UCSD-AML1 (cell line): ENCODE results near the gene TYW1B.
"Not testable (repeated sequence)": the region's sequence is repeated elsewhere in the genome, so short reads cannot be mapped to it uniquely, and the experiment has no call there.

Experiments used
- DNase-seq: peaks from one replicate; lab custom pipeline; 2025; ENCODE audit not compliant: unreplicated experiment; lab: John Stamatoyannopoulos, UW

Gene TYW1B

GRCh38 chr7:72705693-72706092, 122.3 kb downstream of the TYW1B start:
- not testable (repeated sequence) for DNase-seq

- no peak for DNase-seq
Observed at GRCh38 chr7:72704894-72705293, 123.1 kb downstream of the TYW1B start.

GRCh38 chr7:72700548-72700947, 127.5 kb downstream of the TYW1B start:
- not testable (repeated sequence) for DNase-seq

GRCh38 chr7:72697066-72697465, 130.9 kb downstream of the TYW1B start:
- not testable (repeated sequence) for DNase-seq

GRCh38 chr7:72696643-72697042, 131.4 kb downstream of the TYW1B start:
- DNase-seq, result not testable (repeated sequence)

- DNase-seq, result not testable (repeated sequence)
Observed at GRCh38 chr7:72695482-72695881, 132.5 kb downstream of the TYW1B start.

- not testable (repeated sequence) for DNase-seq
Observed at GRCh38 chr7:72691442-72691841, 136.6 kb downstream of the TYW1B start.

- DNase-seq, result not testable (repeated sequence)
Observed at GRCh38 chr7:72690177-72690576, 137.8 kb downstream of the TYW1B start.

- not testable (repeated sequence) for DNase-seq
Observed at GRCh38 chr7:72689344-72689743, 138.7 kb downstream of the TYW1B start.

- not testable (repeated sequence) for DNase-seq
Observed at GRCh38 chr7:72681211-72681610, 146.8 kb downstream of the TYW1B start.

GRCh38 chr7:72676880-72677279, 151.1 kb downstream of the TYW1B start:
- DNase-seq, result not testable (repeated sequence)

- DNase-seq, result not testable (repeated sequence)
Observed at GRCh38 chr7:72676086-72676690, 151.8 kb downstream of the TYW1B start.

GRCh38 chr7:72675686-72676085, 152.3 kb downstream of the TYW1B start:
- DNase-seq, result not testable (repeated sequence)

- DNase-seq, result no peak
Observed at GRCh38 chr7:72674394-72674793, 153.6 kb downstream of the TYW1B start.

- not testable (repeated sequence) for DNase-seq
Observed at GRCh38 chr7:72670850-72671249, 157.2 kb downstream of the TYW1B start.

- DNase-seq, result not testable (repeated sequence)
Observed at GRCh38 chr7:72668435-72668834, 159.6 kb downstream of the TYW1B start.

- DNase-seq, result not testable (repeated sequence)
Observed at GRCh38 chr7:72667049-72667448, 161.0 kb downstream of the TYW1B start.

- not testable (repeated sequence) for DNase-seq
Observed at GRCh38 chr7:72648574-72648973, 179.4 kb downstream of the TYW1B start.

- not testable (repeated sequence) for DNase-seq
Observed at GRCh38 chr7:72643708-72644107, 184.3 kb downstream of the TYW1B start.

- DNase-seq, result not testable (repeated sequence)
Observed at GRCh38 chr7:72641485-72642248, 186.3 kb downstream of the TYW1B start.

- DNase-seq, result not testable (repeated sequence)
Observed at GRCh38 chr7:72640740-72641139, 187.3 kb downstream of the TYW1B start.

GRCh38 chr7:72635273-72635908, 192.6 kb downstream of the TYW1B start:
- DNase-seq, result not testable (repeated sequence)
